HG03060 (cell line): ENCODE results near the gene NKX6-1.

Source experiments
- ATAC-seq: cut with Tn5 transposase; IDR thresholded peaks from one replicate; pipeline ENCODE4 v1.9.1; 2021; ENCODE audit warnings: low read depth, moderate number of reproducible peaks; ENCODE audit not compliant: unreplicated experiment

Gene NKX6-1

GRCh38 chr4:84499624-84499982, 511 bp upstream of the NKX6-1 start:
- ATAC-seq = no peak

- no peak for ATAC-seq
Measured at GRCh38 chr4:84498203-84498934, 723 bp downstream of the NKX6-1 start.

DNA sequence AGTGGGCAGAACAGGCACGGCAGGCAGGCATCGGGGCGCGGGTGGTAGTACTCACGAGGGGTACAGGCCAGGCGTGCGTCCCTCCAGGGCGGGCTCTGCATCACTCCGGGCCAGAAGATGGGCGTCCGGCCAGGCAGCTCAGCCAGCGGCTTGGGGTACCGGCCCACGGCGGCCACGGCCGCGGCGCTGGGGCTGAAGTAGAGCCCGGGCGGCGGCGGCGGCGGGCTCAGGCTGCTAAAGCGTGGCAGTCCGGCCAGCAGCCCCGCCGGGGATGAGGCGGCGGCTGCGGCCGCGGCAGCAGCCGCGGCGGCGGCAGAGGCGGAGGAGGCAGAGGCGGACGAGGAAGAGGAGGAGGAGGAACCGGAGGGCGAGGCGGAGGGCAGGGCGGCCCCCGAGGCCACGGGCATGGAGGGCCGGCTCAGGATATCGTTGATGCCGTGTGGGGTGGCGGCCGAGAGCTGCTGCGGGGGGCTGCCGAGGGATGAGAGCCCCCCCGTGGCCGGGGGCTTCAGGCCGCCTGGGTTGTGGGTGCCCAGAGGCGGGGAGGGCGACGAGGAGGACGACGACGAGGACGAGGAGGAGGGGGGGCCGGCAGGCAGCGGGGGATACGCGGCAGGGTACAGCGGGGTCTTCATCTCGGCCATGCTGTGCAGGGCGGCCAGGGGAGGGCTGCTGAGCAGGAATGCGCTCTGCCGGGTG, 1.4 kb downstream of the NKX6-1 start:
- ATAC-seq = no peak

- no peak for ATAC-seq
Measured at GRCh38 chr4:84496706-84497503, 2.2 kb downstream of the NKX6-1 start.

DNA sequence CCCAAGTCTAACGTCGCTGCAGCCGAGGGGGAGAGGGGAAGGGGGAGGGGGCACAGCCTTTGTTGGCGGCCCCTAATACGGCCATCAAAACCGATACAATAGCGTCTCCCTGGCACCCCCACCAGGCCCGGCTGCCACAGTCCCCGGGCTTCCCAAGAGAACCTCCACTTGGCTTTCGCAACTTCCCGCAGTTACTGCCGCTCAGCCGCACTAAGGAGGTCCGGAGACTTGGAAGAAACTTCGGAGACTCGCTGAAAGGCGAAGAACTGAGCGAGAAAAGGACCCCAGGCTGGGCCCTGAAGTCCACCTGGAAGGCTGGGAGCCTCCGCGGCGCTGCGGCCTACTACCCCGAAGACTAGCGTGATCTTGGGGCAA, 2.8 kb downstream of the NKX6-1 start:
- no peak for ATAC-seq

- ATAC-seq = no peak
Measured at GRCh38 chr4:84495794-84496261, 3.3 kb downstream of the NKX6-1 start.

DNA sequence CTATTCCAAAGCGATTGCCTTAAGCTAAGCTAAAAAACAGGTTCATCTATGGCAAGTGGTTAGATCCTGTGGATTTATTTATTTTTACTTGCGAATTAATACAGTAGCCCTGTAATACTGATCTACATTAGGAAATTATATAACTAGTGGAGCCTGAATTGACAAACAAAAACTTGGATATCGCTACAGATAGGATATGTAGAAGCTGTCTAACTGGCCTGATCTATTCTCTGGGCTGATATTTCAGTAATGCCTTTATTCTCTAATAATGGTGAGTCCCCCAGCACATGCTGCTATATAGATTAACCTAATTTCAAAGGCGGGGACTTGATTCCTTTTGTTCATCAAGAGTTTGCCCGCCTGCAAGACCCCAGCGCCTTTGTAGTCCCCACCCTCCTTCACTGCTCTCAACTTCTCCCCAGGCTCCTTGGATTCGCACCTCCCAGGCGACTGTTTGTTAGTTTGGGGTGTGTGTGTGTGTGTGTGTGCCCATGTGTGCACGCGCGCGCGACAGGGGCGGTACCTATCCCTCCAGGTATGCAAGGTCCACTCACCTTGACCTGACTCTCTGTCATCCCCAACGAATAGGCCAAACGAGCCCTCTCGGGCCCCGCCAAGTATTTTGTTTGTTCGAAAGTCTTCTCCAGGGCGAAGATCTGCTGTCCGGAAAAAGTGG, 3.8 kb downstream of the NKX6-1 start:
- ATAC-seq = no peak

- no peak for ATAC-seq
Measured at GRCh38 chr4:84494531-84494930, 4.6 kb downstream of the NKX6-1 start.

DNA sequence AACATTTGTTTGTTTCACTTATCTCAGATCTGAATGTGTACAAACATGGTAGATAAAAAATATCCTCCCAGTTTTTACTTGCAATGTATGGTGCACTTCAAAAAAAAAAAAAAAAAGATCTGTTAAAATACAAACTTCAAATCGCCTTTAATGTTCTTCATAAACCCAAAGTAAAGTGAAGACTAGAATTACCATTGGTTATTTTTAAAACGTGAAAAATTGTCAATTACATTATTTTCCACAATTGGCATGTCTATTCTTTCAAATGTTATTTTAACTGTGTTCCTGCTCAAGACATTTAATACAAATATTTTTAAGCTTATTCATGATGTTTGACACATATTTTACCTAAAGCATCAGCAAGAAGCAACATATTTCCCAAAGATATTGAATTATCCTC, 5.0 kb downstream of the NKX6-1 start:
- ATAC-seq = no peak

DNA sequence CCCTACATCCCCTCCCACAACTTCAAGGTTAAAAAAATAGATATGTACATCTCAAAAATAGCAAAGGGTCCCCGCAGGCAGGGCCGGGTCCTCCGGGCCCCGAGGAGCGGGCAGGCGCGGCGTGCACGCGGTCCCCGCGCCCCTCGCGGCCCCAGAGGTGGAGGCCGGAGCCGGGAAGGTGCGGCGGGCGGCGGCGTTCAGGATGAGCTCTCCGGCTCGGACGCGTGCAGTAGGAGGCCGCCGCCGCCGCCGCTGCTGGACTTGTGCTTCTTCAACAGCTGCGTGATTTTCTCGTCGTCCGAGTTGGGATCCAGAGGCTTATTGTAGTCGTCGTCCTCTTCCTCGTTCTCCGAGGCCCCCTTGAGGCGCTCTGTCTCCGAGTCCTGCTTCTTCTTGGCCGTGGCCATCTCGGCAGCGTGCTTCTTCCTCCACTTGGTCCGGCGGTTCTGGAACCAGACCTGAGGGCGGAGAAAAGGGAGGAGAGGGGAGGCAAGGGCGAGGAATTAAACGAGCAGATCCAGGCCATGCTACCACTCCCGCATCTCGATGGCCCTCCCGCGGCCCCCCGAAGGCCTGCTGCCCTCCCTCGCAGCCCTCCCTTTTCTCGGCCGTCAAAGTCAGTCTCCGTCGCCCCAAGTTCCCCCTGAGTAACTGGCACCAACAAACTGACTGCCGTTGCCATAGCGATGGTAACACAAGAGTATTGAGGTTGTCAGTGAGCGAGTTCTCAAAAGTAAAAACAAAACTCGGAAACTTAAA, 5.8 kb downstream of the NKX6-1 start:
- no peak for ATAC-seq

DNA sequence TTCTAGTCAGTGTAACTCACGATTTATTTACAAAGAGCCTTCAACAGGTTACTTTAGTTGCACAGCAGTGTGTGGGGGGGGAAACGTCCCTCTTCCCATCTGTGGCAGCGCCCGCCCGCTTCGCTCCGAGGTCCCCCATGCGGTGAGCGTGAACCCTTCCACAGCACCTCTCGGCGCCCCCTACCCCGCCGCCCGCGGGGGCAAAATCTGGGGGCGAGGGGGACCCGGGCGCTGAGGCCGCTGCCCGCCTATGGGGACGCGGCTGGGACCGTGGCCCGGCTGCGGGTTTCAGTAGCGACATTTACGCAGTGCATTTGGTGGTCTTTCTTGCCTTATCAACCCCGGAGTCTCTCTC, 6.4 kb downstream of the NKX6-1 start:
- no peak for ATAC-seq

DNA sequence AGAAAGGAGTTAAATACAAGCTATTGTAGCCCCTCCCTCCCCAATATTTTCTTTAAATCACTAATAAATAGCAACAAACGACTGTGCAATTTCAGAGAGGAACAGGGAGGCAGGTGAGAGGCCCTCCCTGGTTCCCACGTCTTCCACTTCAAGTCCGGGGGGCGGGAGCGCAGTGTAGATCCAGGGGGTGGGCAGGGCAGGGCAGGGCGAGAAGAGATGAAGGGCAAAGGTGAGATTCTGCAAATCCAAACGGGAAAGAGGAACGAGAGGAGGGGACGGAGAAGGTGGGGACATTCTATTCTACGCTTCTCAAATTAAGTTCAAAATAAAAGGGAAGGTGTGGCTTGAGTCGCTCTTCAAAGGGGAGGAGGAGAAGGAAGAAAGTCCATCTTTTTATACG, 6.8 kb downstream of the NKX6-1 start:
- ATAC-seq = no peak

- no peak for ATAC-seq
Measured at GRCh38 chr4:84491481-84491880, 7.6 kb downstream of the NKX6-1 start.

DNA sequence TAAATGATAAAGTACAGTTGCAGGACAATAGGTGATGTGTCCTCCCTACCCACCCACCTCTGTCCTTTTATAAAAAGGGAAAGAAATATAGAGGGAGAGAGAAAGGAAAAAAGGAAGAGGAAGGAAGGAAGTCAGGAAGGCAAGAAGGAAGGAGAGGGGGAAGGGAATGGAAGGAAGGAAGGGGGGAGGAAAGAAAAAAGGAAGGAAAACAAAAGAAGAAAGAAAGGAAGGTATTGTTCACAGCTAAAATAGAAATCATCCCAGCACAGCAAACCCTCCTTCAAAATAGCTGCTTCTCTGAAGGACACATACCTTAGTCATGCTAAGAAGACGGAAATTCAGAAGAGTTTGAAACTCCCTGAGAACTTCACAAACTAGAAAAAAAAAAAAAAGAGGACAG, 8.4 kb downstream of the NKX6-1 start:
- ATAC-seq = no peak

GRCh38 chr4:84484236-84484635, 14.9 kb downstream of the NKX6-1 start:
- ATAC-seq = no peak

GRCh38 chr4:84483688-84484087, 15.4 kb downstream of the NKX6-1 start:
- no peak for ATAC-seq

DNA sequence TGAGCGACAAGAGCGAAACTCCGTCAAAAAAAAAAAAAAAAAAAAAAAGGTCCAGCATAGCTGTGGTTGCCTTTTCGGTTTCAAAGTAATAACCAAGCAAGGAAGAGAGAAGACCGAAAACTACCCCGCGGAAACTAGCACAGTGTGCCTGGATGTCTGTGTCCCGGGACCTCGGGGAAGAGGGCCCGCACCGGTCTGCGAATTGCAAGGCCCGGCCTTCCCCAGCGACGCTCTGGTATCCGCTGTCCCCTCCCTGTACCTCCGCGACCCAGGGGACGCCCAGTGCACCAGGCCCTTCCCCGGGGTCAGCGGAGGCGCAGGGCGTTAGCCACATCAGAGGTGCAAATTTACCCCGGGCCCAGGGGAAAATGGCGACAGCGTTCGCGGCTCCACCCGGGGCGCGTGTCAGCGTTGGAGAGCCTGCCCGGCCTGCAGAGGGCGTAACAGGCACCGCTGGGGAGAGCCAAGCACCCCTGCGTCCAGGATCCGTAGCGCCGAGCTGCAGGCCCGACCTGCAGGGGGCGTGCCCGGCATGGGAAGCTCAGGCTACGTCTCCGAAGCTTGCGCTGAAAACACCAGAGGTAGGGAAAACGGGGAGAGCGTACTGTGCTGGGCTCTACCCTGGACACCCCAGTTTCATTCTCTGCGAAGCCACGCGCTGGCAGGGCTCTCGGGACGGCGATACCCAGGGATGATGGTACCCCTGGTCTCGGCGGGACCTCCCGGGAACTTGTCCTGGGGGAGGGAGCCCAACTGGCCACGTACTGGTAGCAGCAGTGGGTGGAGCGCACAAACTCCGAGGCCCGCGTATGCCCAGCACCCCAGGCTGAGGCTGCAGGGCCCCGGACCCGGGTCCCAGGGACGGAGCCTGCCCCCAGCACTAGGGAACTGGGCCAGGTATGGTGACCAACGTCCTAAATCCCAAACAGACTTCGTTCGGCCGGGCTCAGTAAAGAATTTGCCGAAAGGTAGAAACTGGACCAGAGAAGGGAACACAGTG, 16.2 kb downstream of the NKX6-1 start:
- no peak for ATAC-seq

DNA sequence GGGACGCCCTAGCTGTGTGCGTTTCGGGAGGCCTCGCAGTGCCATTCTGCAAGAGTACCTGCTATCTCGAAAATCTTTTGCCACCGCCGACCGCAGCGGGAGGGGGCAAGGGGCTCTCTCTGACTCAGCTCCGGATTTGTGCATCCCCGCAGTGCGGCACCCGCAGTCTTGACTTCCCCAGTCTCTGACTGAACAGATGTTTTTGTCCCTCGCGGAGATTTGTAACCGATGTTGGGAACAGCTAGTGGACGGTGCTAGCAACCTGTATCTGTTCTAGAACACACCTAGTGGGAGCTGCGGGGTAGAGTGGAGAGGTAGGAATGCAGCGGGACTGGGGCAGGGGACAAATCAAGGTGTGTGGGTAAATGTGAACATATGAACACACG, 17.2 kb downstream of the NKX6-1 start:
- no peak for ATAC-seq
